LoVo (cell line): ENCODE data around the gene KCNJ12.
"Not testable (repeated sequence)": the region's sequence is repeated elsewhere in the genome, so short reads cannot be mapped to it uniquely, and the experiment has no call there.

Source experiments
- DNase-seq: peaks from one replicate; pipeline ENCODE4 v3.0.0-alpha.2; 2016; ENCODE audit warnings: low spot score

The KCNJ12 gene

DNA sequence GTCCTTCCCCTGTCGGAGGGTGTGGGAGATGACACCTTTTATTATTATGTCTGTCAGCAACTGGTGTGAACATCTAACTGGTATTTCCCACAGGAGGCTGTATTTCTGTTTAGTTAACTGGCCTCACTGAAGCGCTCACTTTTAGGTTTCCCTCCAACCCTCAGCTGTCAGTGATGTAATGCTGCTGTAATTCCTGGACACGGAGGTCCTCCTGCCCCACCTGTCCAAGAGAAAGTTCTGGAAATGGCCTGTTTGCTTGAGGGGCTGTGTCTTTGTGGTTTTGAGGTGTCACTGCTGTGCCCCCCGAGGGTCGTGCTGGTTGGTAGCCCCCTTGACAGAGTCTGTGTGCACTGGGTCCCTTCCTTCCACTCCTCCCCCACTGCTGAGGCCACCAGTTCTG lies 11.5 kb downstream of the KCNJ12 start:
- DNase-seq = no peak

DNA sequence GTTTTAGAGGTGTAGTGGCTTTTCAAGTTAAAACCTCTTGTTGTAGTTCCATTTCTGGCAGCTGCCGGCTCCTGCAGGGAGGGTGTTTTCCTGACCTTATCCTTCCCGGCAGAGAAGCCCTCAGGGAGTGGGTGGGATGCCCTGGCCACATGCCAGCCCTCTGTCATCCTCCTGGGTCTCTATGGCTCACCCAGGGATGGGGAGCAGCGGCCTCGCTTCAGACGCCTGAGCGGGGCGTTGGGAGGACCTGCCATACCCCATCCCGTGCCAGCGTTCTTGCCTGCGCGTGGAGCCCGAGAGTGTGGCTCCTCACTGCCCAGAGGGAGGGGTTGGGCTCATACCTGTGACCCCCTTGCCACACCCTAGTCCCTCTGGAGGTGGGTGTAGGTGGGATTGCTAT lies 11.9 kb downstream of the KCNJ12 start:
- no peak for DNase-seq

DNA sequence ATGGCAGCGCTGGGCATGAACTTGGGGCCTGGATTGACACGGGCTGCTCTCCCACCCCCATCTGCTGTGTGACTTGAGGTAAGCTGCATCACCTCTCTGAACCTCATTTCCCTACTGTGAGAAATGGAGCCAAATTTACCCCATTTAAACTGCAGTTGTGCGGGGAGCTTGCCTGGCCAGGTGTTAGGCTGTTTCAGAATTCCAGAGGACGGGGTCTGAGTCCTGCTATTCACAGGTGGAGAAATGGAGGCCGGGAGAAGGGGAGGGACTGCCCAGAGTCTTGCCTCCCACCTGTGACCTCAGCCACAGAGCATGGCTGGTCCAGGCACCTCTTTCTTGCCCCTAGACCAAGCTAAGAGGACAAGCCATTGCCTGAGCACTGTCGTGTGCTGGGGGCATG lies 12.8 kb downstream of the KCNJ12 start:
- no peak for DNase-seq

DNA sequence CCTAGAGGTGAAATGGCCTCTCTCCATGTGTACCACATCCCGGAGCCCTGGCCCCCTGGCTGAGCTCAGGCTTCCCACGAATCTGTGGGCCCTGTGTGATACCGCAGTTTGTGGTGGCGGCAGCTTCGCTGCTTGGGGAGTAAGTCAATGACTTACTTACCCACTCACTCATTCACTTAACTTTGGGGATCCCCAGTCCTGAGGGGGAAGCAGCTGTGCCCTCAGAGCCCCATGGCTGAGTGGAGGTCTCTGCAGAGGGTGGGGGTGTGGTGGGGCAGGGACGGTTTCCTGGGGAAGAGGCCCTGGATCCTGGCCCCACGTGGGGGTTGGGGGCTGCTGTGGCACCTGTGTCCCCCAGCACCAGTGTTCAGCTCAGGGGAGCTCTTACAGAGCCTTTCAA lies 13.2 kb downstream of the KCNJ12 start:
- DNase-seq = no peak

DNA sequence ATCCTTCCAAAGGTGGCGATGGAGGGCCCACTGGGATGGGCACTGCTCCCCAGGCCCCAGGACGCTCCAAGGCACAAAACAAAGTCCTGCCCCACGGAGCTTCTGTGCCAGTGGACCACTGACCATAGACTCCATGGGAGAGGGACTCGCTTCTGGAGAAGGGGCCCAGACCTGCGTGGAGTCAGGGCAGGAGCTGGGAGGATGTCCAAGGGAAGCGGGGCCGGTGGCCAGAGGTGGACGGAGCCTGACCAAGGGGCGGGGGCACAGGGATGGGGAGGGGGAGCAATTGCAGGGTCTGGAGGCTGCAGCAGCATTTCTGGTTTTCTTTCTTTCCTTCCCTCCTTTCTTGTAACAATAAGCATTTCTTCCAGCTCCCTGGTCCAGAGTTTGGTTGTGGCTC lies 14.1 kb downstream of the KCNJ12 start:
- DNase-seq = no peak

DNA sequence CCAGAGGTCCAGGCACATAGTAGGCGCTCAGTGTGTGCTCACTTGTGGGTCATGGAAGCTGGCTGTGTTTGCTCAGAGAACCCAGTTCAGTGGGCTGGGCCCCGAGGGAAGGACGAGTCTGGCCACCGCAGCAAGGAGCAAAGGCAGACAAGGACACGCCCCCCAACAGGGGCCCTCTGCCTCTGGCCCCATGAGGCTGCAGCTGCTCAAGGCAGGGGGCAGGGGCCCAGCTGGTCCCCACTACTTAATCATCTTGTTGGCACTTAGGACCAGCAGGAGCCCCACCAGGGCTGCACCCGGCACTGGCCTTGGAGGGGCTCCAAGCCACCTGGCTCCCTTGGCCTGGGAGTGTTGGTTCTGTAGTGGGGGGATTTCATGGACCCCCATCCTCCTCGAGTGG lies 16.1 kb downstream of the KCNJ12 start:
- no peak for DNase-seq

DNA sequence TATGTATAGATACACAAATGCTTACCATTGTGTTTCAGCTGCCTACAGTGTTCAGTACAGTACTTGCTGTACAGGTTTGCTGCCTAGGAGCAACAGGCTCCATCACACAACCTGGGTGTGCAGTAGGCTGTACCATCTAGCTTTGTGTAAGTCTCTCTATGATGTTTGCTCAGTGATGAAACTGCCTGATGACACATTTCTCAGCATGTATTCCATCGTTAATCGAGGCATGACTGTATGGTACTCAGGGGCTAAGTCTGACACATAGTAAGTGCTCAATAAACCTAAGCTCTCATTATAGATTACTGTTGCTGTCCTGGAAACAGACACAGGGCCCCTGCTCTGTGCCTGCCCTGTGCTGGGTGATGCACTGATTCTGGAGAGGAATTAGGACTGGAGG lies 18.1 kb downstream of the KCNJ12 start:
- peak; percentile 5 for DNase-seq

DNA sequence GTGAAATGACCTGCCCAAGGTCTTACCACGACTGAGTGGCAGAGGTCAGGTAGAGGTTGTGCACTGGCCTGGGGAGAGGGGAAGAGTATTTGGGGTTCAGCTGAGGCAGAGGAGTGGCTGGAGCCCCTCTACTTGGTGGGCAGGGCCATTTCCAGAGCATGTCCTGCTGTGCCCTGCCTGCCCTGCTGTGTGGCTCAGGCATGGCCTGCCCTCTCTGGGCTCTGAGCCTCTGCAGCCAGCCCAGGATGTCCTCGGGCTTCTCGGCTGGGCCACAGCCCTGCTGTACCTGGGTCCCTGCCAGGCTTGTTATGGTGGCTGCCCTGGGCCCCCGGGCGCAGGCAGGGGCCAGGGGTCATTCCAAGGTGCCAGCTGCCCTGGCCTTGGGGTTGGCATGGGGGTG lies 19.6 kb downstream of the KCNJ12 start:
- no peak for DNase-seq

DNA sequence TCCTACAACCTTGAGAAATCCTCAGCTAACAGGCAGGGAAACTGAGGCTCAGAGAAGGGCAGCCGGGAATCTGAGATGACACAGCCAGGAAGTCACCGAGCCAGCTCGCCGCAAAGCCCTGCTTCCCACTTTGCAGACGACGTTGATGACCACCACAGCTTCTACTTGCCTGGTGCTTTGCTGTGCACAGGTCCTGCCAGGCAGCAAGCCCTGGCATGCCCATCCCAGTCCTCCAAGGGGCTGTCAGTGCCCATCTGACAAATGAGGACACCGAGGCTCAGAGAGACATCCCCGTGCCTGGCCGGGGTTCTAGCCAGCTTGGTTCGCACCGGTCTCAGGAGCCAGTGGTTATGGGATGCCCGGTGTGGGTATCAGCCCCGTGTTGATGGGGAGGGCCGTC lies 20.1 kb downstream of the KCNJ12 start:
- no peak for DNase-seq

DNA sequence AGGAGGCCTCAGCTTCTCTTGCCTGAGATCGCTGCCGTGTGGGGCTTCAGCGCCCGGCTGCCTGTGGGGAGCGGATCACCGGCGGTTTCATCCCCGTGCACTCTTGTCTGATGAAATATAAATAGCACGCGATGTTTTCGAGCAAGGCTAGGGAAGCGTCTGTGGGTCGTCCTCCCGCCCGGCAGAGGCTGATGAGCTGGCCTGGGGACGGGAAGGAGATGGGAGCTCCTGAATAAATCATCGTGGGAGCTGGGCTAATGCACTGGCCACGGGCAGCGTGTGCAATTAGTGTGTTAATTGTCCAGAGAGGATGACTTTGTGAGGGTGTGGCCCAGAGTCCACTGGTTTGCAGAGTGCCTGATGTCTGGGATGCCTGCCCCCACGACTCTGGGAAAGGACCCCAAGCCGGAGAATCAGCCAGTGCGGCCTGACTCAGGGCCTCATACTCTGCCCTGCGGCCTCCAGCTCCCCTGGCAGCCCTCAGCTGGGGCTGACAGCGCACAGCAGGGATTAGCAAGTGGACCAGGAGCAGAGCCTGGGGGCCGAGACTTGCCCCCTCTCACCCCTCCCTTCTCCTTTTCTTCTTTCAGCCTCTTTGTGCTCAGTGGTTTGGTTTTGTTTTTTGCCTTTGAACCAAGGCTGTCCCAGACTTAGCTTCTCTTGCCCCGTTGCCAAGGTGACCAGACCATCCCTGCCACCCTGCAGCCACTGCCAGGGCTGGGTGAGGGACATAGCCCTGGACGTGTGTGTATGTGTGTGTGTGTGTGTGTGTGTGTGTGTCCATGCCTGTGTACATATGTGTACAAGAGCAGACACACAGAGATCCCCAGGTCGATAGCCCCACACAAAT lies 21.4 kb downstream of the KCNJ12 start:
- no peak for DNase-seq

DNA sequence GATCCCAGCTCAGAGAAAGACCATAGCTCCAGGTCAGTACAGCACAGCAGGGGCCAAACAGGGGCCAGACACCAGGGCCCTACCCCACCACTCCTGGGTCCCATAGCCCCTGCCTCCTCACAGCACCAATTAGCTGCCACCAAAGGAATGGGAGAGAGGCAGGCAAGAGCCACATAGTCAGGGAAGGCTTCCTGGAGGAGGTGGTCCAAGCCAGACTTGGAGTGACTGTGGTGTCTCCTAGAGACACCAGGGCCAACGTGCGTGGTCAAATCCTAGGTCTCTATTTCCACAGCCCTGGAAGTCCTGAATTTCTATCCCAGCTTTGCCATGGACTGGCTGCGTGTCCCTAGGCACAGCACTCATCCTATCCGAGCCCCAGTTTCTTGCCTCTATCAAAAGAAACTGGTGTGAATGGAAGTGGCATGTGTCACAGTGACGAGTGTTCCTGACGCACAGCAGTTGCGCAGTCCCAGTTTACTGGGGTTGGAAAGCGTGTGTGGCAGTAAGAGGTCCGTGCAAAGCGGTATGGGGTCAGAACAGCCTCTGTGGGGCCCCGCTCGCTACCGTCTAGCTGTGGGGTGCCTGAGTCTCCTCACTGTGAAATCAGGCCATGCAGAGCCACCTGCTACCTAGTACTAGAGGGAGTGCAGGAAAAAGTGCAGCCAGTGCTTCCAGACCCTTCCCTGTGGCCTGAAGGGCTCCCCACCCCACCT lies 23.5 kb downstream of the KCNJ12 start:
- no peak for DNase-seq

DNA sequence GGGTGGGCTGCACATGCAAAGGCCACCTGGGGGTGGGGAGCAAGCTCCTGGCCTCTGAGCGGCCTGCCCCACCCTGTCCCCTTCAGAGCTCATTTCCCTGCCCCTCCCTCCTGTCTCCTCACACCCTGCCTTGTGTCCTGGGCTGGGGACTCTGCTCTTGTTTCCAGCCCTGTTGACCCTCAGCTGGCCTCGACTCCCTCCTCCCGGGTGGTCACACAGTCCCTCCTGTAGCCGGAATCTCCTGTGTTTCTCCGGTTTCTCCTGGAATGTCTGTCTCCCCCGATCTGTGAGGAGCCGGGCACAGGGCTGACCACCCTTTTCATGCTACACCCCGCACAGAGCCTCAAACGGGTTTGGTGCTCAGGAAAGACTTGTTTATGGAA lies 24.0 kb downstream of the KCNJ12 start:
- DNase-seq = not testable (repeated sequence)

DNA sequence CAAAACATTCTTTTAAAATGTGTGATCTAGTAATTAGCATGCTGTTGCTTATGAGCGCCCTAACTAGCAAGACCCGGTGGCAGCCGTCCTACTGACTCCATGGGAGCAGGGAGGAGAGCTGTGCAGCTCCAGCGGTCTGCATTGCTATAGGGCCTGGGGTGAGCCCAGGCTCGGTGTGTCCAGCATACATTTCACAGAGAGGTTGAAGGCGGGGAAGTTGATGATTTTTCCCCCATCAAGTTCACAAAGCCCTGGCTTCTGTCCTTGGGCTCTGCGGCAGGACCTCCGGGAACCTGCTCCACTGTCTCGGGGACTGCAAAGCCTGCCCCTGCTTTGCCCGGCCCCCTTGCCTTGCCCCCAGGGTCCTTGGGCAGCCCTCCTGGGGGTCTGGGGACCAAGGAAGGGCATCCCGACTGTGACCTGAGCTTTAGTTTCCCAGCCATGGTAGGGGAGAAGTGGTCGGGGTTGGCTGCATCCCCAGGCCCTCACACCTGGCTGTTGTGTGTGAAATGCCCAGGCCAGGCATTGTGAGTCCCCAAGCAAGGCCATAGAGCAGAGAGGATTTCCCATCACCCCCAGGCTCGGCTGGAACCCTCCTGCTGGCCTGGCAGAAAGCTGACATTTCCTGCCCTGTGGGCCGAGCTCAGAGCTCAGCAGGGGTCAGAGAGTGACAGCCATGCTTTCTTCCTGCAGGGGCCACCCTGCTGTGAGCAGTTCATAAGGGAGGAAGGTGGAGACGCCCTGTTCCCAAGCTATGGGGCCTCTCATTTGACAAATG lies 24.8 kb downstream of the KCNJ12 start:
- no peak for DNase-seq

DNA sequence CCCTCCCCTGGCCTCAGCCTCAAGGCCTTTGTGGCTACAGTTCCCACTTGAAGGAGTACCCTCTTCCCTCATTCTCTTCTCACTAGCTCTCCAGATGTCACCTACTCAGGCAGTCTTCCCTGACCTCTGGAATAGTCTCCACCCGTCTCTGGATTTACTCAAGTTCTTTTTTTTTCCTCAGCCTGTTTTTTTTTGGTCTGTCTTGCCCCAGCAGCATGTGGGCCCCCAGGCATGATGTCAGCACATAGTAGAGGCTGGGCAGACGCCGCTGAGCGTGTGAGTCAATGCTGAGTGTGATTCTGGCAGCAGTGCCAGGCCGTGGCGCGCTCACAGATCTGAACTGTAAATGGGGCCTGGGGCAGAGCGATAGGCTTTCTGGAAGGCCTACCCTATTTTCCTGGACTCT lies 26.0 kb downstream of the KCNJ12 start:
- not testable (repeated sequence) for DNase-seq

DNA sequence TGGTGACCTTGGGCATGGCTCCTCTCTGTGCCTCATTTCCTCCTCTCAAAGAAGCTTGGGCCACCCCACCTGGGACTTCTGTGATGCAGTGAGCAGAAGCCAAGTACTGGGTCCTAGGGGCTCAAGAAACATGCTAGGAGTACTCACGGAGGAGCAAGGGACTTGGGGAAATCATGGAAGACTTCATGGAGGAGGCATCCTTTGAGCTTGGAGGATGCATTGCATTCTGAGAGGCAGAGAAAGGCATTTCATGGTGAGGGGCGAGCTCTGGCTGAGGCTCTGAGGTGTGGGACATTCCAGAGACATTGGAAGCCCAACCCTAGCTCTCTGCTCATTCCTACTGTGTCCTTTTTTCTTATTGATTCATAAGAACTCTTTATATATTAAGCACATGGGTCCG lies 26.8 kb downstream of the KCNJ12 start:
- DNase-seq = not testable (repeated sequence)

DNA sequence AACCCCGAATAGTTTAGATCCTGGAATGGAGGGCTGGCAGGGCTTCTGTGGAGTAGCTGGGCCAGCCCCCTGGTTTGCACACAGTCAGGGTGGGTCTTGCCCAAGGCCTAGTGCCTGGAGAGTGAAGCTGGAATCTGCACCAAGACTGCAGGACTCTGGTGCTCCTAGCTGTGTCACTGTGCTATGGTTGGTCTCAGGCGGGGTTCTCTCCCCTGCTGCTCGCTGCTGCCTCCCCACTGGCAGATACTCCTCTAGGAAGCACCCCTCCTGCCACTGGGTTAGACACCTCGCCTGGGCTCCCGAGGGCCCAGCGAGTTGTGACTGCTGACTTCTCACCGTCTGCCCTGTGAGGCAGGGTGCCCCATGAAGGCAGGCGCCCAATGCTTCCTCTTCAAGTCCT lies 27.9 kb downstream of the KCNJ12 start:
- DNase-seq = not testable (repeated sequence)

DNA sequence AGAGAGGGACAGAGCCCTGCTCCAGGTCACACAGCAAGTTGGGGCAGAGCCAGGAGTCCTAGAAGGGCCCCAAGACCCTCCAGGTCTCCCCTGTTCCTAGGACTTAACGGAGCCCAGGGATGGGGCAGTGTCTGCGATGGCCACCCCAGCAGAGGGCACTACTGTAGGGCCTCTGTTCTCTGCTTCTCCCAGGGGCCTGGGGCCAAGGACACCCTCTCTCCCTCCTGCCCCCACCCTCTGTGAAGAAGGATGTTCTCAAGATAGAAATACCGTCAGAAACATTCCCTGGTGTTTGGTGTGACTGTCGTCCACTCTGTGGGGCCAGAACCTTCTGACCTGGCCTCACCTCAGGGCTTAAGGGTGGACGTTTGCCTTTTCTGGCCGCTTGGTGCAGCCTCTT lies 28.4 kb downstream of the KCNJ12 start:
- DNase-seq = not testable (repeated sequence)

DNA sequence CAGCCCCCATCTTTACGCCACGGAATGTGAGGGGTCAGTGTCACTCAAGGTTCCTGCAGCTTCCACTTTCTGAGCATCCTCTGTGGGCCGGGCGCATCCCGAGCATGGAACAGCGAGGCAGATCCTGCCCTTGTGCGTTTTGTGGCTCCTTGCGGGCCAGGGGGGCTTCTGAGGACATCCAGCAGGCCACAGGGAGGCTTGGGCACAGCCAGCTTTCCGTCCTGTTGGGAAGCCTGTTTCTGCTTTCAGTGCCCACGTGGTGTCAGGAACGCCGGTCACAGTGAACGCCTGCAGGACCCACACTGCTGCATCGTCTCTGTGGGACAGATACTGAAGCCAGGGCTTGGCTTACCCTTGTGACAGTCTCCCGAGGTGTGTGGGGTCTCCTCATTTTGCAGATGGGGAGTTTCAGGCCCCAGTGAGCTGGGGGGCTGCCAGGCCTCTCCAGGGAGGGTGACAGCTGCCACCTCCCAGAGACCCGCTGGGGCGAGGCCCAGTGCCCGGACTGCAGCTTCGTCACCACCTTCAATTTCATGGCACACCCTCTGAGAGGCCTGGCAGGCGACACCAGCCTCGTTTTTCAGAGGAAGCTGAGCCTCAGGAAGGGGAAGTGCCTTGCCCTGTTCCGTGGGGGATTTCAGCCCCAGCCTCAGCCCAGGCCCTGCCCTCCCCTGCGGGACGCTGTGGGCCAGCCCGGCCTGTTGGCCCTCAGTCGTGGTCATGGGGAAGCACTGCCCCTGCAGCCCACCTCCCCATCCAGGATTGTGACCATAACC lies 29.0 kb downstream of the KCNJ12 start:
- DNase-seq = not testable (repeated sequence)

DNA sequence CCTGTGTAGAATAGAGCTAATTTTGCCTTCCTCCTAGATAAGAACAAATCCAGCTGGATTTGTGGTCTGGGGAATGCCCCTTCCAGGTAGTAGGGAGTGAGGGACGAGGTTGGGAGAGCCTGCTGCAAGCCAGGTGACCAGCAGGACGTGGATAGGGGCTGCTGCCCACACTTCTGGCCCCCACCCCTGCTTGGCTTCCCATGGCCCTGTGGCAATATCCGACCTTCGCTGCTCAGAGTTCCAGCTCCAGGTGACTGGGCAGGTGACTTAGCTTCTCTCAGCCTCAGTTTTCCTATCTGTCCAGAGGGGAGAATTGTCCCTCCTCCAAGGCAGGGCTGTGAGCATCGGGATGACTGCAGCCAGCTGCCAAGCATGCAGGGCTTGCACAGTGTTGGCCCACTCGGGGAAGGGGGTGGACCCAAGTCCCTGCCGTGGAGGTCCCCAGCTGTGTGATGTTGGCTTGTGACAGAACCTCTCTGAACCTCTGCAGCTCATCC lies 29.8 kb downstream of the KCNJ12 start:
- DNase-seq = not testable (repeated sequence)

DNA sequence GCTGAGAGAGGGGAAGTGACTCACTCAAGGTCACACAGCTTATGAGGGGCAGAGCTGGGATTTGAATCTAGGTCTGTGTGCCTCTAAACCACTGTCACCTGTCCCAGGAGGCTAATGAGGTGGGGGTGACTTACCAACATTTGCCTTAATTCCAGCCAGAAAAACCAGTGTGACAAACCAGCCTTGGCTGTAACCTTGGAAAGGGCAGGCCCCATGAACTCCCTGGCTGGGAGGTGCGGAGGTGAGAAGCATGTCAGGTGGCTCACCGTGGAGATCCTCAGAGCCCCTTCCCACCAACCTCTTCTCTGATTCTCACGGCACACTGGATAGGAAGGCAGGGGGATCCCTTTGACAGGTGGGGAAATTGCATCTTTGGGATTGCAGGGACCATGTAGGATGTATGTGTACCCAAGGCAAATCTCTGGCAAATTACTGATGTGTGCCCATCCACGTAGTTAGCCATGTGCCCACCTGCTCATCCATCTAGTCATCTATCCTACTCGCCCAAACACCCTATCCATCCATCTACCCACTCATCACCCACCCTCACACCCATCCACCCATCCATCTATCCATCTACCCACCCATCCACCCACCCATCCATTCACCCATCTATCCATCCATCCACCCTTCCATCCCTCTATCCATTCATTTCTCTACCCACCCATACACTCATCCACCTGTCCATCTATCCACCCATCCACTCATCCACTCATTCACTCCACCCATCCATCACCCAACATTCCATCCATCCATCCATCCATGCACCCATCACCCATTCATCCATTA lies 30.7 kb downstream of the KCNJ12 start:
- DNase-seq = not testable (repeated sequence)

DNA sequence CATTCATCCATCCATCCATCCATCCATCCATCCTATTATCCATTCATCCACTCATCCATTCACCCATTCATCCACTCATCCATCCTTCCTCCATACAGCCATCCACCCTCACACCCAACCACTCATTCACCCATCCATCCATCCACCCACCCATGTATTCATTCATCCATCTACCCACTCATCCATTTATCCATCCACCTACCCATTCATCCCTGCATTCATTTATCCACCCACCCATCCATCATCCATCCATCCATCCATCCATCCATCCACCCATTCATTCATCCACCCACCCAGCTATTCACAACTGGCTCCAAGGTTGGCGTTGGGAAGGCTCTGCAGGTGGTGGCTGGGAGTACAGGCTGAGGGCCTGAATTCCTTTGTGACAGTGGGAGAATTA lies 31.6 kb downstream of the KCNJ12 start:
- not testable (repeated sequence) for DNase-seq
